ENCODE measurements around the gene FRMD4A. TPM values are rescaled to one million over a fixed set of nuclear protein-coding genes. Genes with fewer than 3 reads are reported as not detected.

The FRMD4A gene
- total RNA-seq, 1 experiment from 2014 or later = 7.1 TPM

- no peak for ATAC-seq
- no peak overlapping the region for H2AFZ ChIP-seq (ENCODE audit: low read length)
- intact Hi-C loops (cut with micrococcal nuclease) = no loop called here
- no peaks in the 10 kb centered on the region for H3K79me2 ChIP-seq (ENCODE audit: low read length)
- no peak overlapping the region for H3K4me3 ChIP-seq (ENCODE audit: low read length)
- no peaks in the 10 kb centered on the region for H3K9me3 ChIP-seq (ENCODE audit: low read length)
- CTCF ChIA-PET = no interaction called here
- TF ChIP-seq EZH2phosphoT487 (IDR thresholded peaks at IDR 0.05; ENCODE audit: borderline replicate concordance, low read length) = no peak
- no peak for TF ChIP-seq EZH2 (IDR thresholded peaks at IDR 0.05; ENCODE audit: low read length, unreplicated experiment)
- no peak for TF ChIP-seq CTCF (conservative IDR thresholded peaks at IDR 0.05; ENCODE audit: low read depth, low read length)
- H4K20me1 ChIP-seq (ENCODE audit: low read length) = no peaks in the 10 kb centered on the region
- POLR2A ChIA-PET (ENCODE audit: unreplicated experiment) = no interaction called here
- no peak overlapping the region for H3K4me2 ChIP-seq (ENCODE audit: low read length)
- no peaks in the 10 kb centered on the region for H3K9me2 ChIP-seq (replicated peaks; ENCODE audit: low read length)
- no peaks in the 10 kb centered on the region for H3F3A ChIP-seq (ENCODE audit: low read length, unreplicated experiment)
- H3K4me1 ChIP-seq (ENCODE audit: insufficient read depth, low read length) = no peaks in the 10 kb centered on the region
- H3K27me3 ChIP-seq (ENCODE audit: low read length) = no peaks in the 10 kb centered on the region
- H3K9ac ChIP-seq (ENCODE audit: low read length) = no peak overlapping the region
- DNase-seq = no peak
- no peaks in the 10 kb centered on the region for H3K36me3 ChIP-seq (ENCODE audit: low read depth, low read length)
- H3K27ac ChIP-seq (ENCODE audit: low read length) = no peak overlapping the region
- BruUV-seq (replicated peaks) = no TSS peak
Observed at GRCh38 chr10:13624630-13625029, 706.1 kb downstream of the FRMD4A start.

- DNase-seq (no peak), ATAC-seq (no peak)
- H3F3A ChIP-seq (ENCODE audit: low read length, unreplicated experiment) = no peaks in the 10 kb centered on the region
- H3K4me3 ChIP-seq (ENCODE audit: low read length) = no peak overlapping the region
- no TSS peak for BruUV-seq (replicated peaks)
- H3K36me3 ChIP-seq (ENCODE audit: low read depth, low read length) = no peaks in the 10 kb centered on the region
- H3K9me3 ChIP-seq (ENCODE audit: low read length) = no peaks in the 10 kb centered on the region
- H3K27me3 ChIP-seq (ENCODE audit: low read length) = no peaks in the 10 kb centered on the region
- no peak overlapping the region for H3K27ac ChIP-seq (ENCODE audit: low read length)
- no peaks in the 10 kb centered on the region for H3K4me1 ChIP-seq (ENCODE audit: insufficient read depth, low read length)
- H4K20me1 ChIP-seq (ENCODE audit: low read length) = no peaks in the 10 kb centered on the region
- no peak for TF ChIP-seq EZH2 (IDR thresholded peaks at IDR 0.05; ENCODE audit: low read length, unreplicated experiment)
- TF ChIP-seq EZH2phosphoT487 (IDR thresholded peaks at IDR 0.05; ENCODE audit: borderline replicate concordance, low read length) = no peak
- TF ChIP-seq CTCF (conservative IDR thresholded peaks at IDR 0.05; ENCODE audit: low read depth, low read length) = no peak
- CTCF ChIA-PET = no interaction called here
- no peak overlapping the region for H2AFZ ChIP-seq (ENCODE audit: low read length)
- intact Hi-C loops (cut with micrococcal nuclease) = no loop called here
- no peak overlapping the region for H3K9ac ChIP-seq (ENCODE audit: low read length)
- no peaks in the 10 kb centered on the region for H3K9me2 ChIP-seq (replicated peaks; ENCODE audit: low read length)
- no peaks in the 10 kb centered on the region for H3K79me2 ChIP-seq (ENCODE audit: low read length)
- POLR2A ChIA-PET (ENCODE audit: unreplicated experiment) = no interaction called here
- H3K4me2 ChIP-seq (ENCODE audit: low read length) = no peak overlapping the region
Observed at GRCh38 chr10:13621931-13622330, 708.8 kb downstream of the FRMD4A start.

- Histone ChIP-seq H3K36me3 (ENCODE audit: low read depth, low read length) (no peaks in the 10 kb centered on the region), H4K20me1 (ENCODE audit: low read length) (no peaks in the 10 kb centered on the region), H3K4me2 (ENCODE audit: low read length) (no peak overlapping the region), H3F3A (ENCODE audit: low read length, unreplicated experiment) (no peaks in the 10 kb centered on the region), H3K9ac (ENCODE audit: low read length) (no peak overlapping the region), H3K9me2 (replicated peaks; ENCODE audit: low read length) (no peaks in the 10 kb centered on the region), H3K27ac (ENCODE audit: low read length) (no peak overlapping the region), H2AFZ (ENCODE audit: low read length) (no peak overlapping the region), H3K4me3 (ENCODE audit: low read length) (no peak overlapping the region), H3K9me3 (ENCODE audit: low read length) (no peaks in the 10 kb centered on the region), H3K27me3 (ENCODE audit: low read length) (no peaks in the 10 kb centered on the region), H3K79me2 (ENCODE audit: low read length) (no peaks in the 10 kb centered on the region), H3K4me1 (ENCODE audit: insufficient read depth, low read length) (no peaks in the 10 kb centered on the region)
- intact Hi-C loops (cut with micrococcal nuclease) = no loop called here
- CTCF ChIA-PET = no interaction called here
- TF ChIP-seq EZH2phosphoT487 (IDR thresholded peaks at IDR 0.05; ENCODE audit: borderline replicate concordance, low read length) = no peak
- TF ChIP-seq CTCF (conservative IDR thresholded peaks at IDR 0.05; ENCODE audit: low read depth, low read length) = no peak
- TF ChIP-seq EZH2 (IDR thresholded peaks at IDR 0.05; ENCODE audit: low read length, unreplicated experiment) = no peak
- DNase-seq (no peak), ATAC-seq (no peak)
- POLR2A ChIA-PET (ENCODE audit: unreplicated experiment) = interaction anchor here (0.7 kb wide), 1 partner anchor 12 kb away, joined by 4 read pairs; no protein-coding TSS in a partner anchor
- BruUV-seq (replicated peaks) = no TSS peak
Observed at GRCh38 chr10:13617116-13617515, 713.6 kb downstream of the FRMD4A start.
